ENCODE results near the gene ADGRA3. TPM values are rescaled to one million over a fixed set of nuclear protein-coding genes. Genes with fewer than 3 reads are reported as not detected.

ADGRA3 gene
- total and polyA plus RNA-seq, 8 donors = 4.7 to 87.5 (median 27.8) TPM

DNA sequence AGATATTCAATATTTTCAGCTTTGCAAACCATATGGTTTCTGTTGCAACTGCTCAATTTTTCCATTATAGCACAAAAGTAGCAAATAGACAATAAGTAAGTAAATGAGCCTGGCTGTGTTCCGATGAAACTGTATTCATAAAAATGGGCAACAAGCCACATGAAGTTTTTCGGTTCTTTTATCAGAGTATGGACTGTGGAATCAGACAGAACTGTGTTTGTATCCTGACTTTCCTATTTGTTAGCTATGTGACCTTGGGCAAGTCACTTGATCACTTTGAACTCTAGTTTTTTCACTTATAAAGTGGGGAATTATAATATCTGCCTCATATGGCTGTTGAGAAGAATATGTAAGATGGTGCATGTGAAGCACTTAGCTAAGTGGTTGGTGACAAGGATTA is 23.4 kb upstream of the ADGRA3 start:
- no peaks in the 10 kb centered on the region for H3K36me3 ChIP-seq
- WGBS, 5 donors = 61 to 84% (median 68%) methylated on average over 2 of the region's 2 CpGs
- DNase-seq = no peak
- no peaks in the 10 kb centered on the region for H3K27me3 ChIP-seq
- H3K27ac ChIP-seq = no peak overlapping the region
- TF ChIP-seq POLR2AphosphoS5 (IDR thresholded peaks at IDR 0.05) (no peak), EP300 (IDR thresholded peaks at IDR 0.05) (no peak), POLR2A (IDR thresholded peaks at IDR 0.05) (no peak)
- TF ChIP-seq, protein P1, sequence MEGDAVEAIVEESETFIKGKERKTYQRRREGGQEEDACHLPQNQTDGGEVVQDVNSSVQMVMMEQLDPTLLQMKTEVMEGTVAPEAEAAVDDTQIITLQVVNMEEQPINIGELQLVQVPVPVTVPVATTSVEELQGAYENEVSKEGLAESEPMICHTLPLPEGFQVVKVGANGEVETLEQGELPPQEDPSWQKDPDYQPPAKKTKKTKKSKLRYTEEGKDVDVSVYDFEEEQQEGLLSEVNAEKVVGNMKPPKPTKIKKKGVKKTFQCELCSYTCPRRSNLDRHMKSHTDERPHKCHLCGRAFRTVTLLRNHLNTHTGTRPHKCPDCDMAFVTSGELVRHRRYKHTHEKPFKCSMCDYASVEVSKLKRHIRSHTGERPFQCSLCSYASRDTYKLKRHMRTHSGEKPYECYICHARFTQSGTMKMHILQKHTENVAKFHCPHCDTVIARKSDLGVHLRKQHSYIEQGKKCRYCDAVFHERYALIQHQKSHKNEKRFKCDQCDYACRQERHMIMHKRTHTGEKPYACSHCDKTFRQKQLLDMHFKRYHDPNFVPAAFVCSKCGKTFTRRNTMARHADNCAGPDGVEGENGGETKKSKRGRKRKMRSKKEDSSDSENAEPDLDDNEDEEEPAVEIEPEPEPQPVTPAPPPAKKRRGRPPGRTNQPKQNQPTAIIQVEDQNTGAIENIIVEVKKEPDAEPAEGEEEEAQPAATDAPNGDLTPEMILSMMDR (IDR thresholded peaks at IDR 0.05) = no peak
- peaks cover 0 to 16% (median 11%) of the 10 kb centered on the region in 4 donors for H3K9me3 ChIP-seq
- H3K4me3 ChIP-seq = no peak overlapping the region
- intact Hi-C loops (cut with DNase I; ENCODE audit: low total_unique reads) = no loop called here
- no peaks in the 10 kb centered on the region for H3K4me1 ChIP-seq

- intact Hi-C loops (cut with DNase I; ENCODE audit: low total_unique reads) = no loop called here
- H3K4me3 ChIP-seq = no peak overlapping the region
- DNase-seq = no peak
- no peak for TF ChIP-seq POLR2A (IDR thresholded peaks at IDR 0.05)
- TF ChIP-seq, protein P1 (IDR thresholded peaks at IDR 0.05) = no peak
- TF ChIP-seq EP300 (IDR thresholded peaks at IDR 0.05) = no peak
- TF ChIP-seq POLR2AphosphoS5 (IDR thresholded peaks at IDR 0.05) = no peak
- no peak overlapping the region for H3K27ac ChIP-seq
- no peaks in the 10 kb centered on the region for H3K36me3 ChIP-seq
- peaks cover 0 to 25% (median 19%) of the 10 kb centered on the region in 4 donors for H3K9me3 ChIP-seq
- H3K4me1 ChIP-seq = no peaks in the 10 kb centered on the region
- H3K27me3 ChIP-seq = no peaks in the 10 kb centered on the region
Observed at GRCh38 chr4:22537864-22538263, 22.0 kb upstream of the ADGRA3 start.

DNA sequence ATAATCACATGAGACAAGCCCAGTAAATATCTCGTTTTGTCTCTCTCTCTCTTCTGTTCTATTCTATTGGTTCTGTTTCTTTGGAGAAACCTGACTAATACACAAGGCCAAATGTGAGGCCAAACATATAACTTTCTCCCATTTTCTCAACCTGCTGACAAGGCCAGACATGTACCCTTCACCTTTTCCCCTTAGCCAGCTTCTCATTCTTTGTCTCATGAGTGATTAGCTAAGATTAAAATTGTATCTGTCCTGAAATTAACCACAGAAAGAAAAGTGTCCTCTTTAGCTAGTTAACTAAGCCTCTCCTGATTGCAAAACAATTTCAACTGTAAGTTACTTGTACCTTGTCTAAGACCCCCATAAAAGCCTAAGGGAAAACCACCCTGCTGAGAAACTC is 18.5 kb upstream of the ADGRA3 start:
- 63 to 81% (median 73%) methylated on average over 1 of the region's 1 CpG for WGBS, 5 donors
- intact Hi-C loops (cut with DNase I; ENCODE audit: low total_unique reads) = no loop called here
- no peaks in the 10 kb centered on the region for H3K27me3 ChIP-seq

DNA sequence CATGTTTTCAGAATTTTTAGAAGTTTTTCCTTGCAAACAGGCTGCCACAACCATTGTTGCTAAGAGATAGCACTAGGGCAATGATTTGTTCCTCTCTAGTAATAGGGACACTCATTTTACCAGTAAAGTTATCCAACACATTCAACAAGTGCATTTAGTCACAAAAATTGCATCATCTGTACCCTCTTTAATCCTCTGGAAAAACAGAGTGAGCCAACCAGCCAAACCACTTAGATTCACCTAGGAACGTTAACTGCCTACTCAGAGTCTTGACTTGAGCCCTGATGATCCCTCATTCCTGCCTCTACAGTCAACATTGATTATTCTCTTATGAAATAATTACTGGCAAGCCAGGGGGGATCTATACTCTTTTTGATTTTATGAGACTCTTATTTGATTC is 17.0 kb upstream of the ADGRA3 start:
- 81 to 90% (median 83%) methylated on average over 1 of the region's 1 CpG for WGBS, 5 donors
- DNase-seq = no peak
- Histone ChIP-seq H3K36me3 (no peaks in the 10 kb centered on the region), H3K9me3 (peaks cover 0 to 25% (median 19%) of the 10 kb centered on the region in 4 donors), H3K27ac (no peak overlapping the region), H3K4me1 (no peaks in the 10 kb centered on the region), H3K27me3 (no peaks in the 10 kb centered on the region), H3K4me3 (no peak overlapping the region)
- intact Hi-C loops (cut with DNase I; ENCODE audit: low total_unique reads) = no loop called here
- TF ChIP-seq, protein P1 (IDR thresholded peaks at IDR 0.05) = no peak
- no peak for TF ChIP-seq POLR2A (IDR thresholded peaks at IDR 0.05)
- TF ChIP-seq POLR2AphosphoS5 (IDR thresholded peaks at IDR 0.05) = no peak

More for the DNA sequence above, 18.5 kb upstream of the ADGRA3 start:
- Histone ChIP-seq H3K9me3 (peaks cover 0 to 25% (median 19%) of the 10 kb centered on the region in 4 donors), H3K4me1 (no peaks in the 10 kb centered on the region), H3K36me3 (no peaks in the 10 kb centered on the region), H3K27ac (no peak overlapping the region), H3K4me3 (no peak overlapping the region)
- DNase-seq = no peak
- TF ChIP-seq POLR2A (IDR thresholded peaks at IDR 0.05) (no peak), POLR2AphosphoS5 (IDR thresholded peaks at IDR 0.05) (no peak), EP300 (IDR thresholded peaks at IDR 0.05) (no peak)
- TF ChIP-seq, protein P1 (IDR thresholded peaks at IDR 0.05) = no peak

Data from stomach (tissue), 9 donors.